Thyroid gland (tissue), 4 donors: Measurements from ENCODE around the gene FAM83E.
"Not testable (repeated sequence)": the region's sequence is repeated elsewhere in the genome, so short reads cannot be mapped to it uniquely, and the experiment has no call there.

Source experiments
- POLR2A ChIP-seq, 2 donors: fragments of 450-650 bp; IDR thresholded peaks; one replicate each; pipeline ENCODE4 v1.6.1; 2017; ENCODE audit warnings: antibody characterized with exemption in 2 of 2, mild to moderate bottlenecking in 2 of 2, moderate library complexity in 1 of 2
- TF ChIP-seq, protein P1 (sequence below), 6 experiments: fragments of 200-600 bp in 3 of 6; fragments of 450-650 bp in 3 of 6; sonication (generic) in 3 of 6; IDR thresholded peaks; one replicate each; pipeline ENCODE4 v1.5.1; 2016 to 2019; ENCODE audit warnings: antibody characterized with exemption in 6 of 6, mild to moderate bottlenecking in 2 of 6, inconsistent platforms in 1 of 6, moderate library complexity in 1 of 6

- TF ChIP-seq POLR2A (IDR thresholded peaks at IDR 0.05): not testable (repeated sequence)
- TF ChIP-seq, protein P1, sequence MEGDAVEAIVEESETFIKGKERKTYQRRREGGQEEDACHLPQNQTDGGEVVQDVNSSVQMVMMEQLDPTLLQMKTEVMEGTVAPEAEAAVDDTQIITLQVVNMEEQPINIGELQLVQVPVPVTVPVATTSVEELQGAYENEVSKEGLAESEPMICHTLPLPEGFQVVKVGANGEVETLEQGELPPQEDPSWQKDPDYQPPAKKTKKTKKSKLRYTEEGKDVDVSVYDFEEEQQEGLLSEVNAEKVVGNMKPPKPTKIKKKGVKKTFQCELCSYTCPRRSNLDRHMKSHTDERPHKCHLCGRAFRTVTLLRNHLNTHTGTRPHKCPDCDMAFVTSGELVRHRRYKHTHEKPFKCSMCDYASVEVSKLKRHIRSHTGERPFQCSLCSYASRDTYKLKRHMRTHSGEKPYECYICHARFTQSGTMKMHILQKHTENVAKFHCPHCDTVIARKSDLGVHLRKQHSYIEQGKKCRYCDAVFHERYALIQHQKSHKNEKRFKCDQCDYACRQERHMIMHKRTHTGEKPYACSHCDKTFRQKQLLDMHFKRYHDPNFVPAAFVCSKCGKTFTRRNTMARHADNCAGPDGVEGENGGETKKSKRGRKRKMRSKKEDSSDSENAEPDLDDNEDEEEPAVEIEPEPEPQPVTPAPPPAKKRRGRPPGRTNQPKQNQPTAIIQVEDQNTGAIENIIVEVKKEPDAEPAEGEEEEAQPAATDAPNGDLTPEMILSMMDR (IDR thresholded peaks at IDR 0.05): not testable (repeated sequence)
Observed at GRCh38 chr19:48632286-48632685, 17.4 kb upstream of the FAM83E start.
